ENCODE measurements around the gene PHC3. TPM values are rescaled to one million over a fixed set of nuclear protein-coding genes. Genes with fewer than 3 reads are reported as not detected.

The PHC3 gene
- total and polyA plus RNA-seq, 2 of the 13 experiments (the other 11 are each of a cell fraction or from before 2014, with no cell fraction given) = 24.1 to 49.0 TPM

- peak; percentile 81; the same call in 1 of the 2 replicates for TF ChIP-seq ZBED4 (CRISPR knock-in tag; IDR thresholded peaks at IDR 0.05; ENCODE audit: borderline replicate concordance)
- no peak for TF ChIP-seq HNF4A (CRISPR knock-in tag; IDR thresholded peaks at IDR 0.05)
- TF ChIP-seq ZNF460 (CRISPR knock-in tag; IDR thresholded peaks at IDR 0.05; ENCODE audit: borderline replicate concordance) = no peak
- 0 out of 2 replicates have a peak, but pooled peaks have one; percentile 37 for TF ChIP-seq ZFP82 (CRISPR knock-in tag; IDR thresholded peaks at IDR 0.05; ENCODE audit: borderline replicate concordance)
- no peak for TF ChIP-seq HOXA7 (CRISPR knock-in tag; IDR thresholded peaks at IDR 0.05)
- no peak for TF ChIP-seq KDM4B (CRISPR knock-in tag; IDR thresholded peaks at IDR 0.05)
- TF ChIP-seq ZC3H13 (CRISPR knock-in tag; IDR thresholded peaks at IDR 0.05) = no peak
- TF ChIP-seq ZNF17 (CRISPR knock-in tag; IDR thresholded peaks at IDR 0.05) = no peak
- 0 out of 2 replicates have a peak, but pooled peaks have one; percentile 24 for TF ChIP-seq ZNF670 (CRISPR knock-in tag; IDR thresholded peaks at IDR 0.05; ENCODE audit: borderline replicate concordance)
- TF ChIP-seq ZFX (CRISPR knock-in tag; IDR thresholded peaks at IDR 0.05; ENCODE audit: low read depth) = 0 out of 2 replicates have a peak, but pooled peaks have one; percentile 41
- TF ChIP-seq ZEB1 (IDR thresholded peaks at IDR 0.05; ENCODE audit: insufficient replicate concordance, low read depth) = no peak
- 0 out of 2 replicates have a peak, but pooled peaks have one; percentile 58 for TF ChIP-seq ARID2 (CRISPR knock-in tag; IDR thresholded peaks at IDR 0.05; ENCODE audit: borderline replicate concordance)
- peak; percentile 37; the same call in 1 of the 2 replicates for TF ChIP-seq CHD4 (IDR thresholded peaks at IDR 0.05; ENCODE audit: borderline replicate concordance, low read length)
- no peak for TF ChIP-seq SMARCE1 (IDR thresholded peaks at IDR 0.05; ENCODE audit: borderline replicate concordance)
- no peak for TF ChIP-seq THAP9 (CRISPR knock-in tag; IDR thresholded peaks at IDR 0.05; ENCODE audit: borderline replicate concordance)
- no peak for TF ChIP-seq ZNF138 (CRISPR knock-in tag; IDR thresholded peaks at IDR 0.05; ENCODE audit: low read depth)
- TF ChIP-seq KLF11 (CRISPR knock-in tag; IDR thresholded peaks at IDR 0.05) = no peak
- 0 out of 2 replicates have a peak, but pooled peaks have one; percentile 3 for TF ChIP-seq JUN (CRISPR knock-in tag; IDR thresholded peaks at IDR 0.05)
- no peak for TF ChIP-seq ZFP90 (CRISPR knock-in tag; IDR thresholded peaks at IDR 0.05; ENCODE audit: borderline replicate concordance)
- TF ChIP-seq ZNF576 (CRISPR knock-in tag; IDR thresholded peaks at IDR 0.05) = no peak
- no peak for TF ChIP-seq SRSF9 (IDR thresholded peaks at IDR 0.05; ENCODE audit: borderline replicate concordance, insufficient read depth, low read depth, low read length, poor library complexity, severe bottlenecking)
- TF ChIP-seq CBX1 (IDR thresholded peaks at IDR 0.05; ENCODE audit: low read depth) = no peak
These were observed 101.9 kb downstream of the PHC3 start (continued) for GRCh38 chr3:170079536-170080165.
